SJSA1 (cell line): ENCODE data around the gene PRKRIP1. TPM values are rescaled to one million over a fixed set of nuclear protein-coding genes. Genes with fewer than 3 reads are reported as not detected.
"Not testable (repeated sequence)": the region's sequence is repeated elsewhere in the genome, so short reads cannot be mapped to it uniquely, and the experiment has no call there.

Experiments
- DNase-seq, 2 experiments: peaks; one replicate each; pipeline ENCODE4 v3.0.0-alpha.2; 2015 to 2020; ENCODE audit warnings: low spot score in 2 of 2, low read depth in 1 of 2
- H3K27ac ChIP-seq: fragments of 250-450 bp; sonication (Bioruptor Pico); 2 replicates; pipeline ENCODE4 v1.5.1; 2020; ENCODE audit warnings: mild to moderate bottlenecking, moderate library complexity
- H3K27me3 ChIP-seq: fragments of 250-450 bp; sonication (Bioruptor Pico); replicated peaks from 2 replicates; pipeline ENCODE4 v1.5.1; 2020; ENCODE audit warnings: mild to moderate bottlenecking, moderate library complexity
- H3K36me3 ChIP-seq: fragments of 250-450 bp; sonication (Bioruptor Pico); 2 replicates; pipeline ENCODE4 v1.5.1; 2020; ENCODE audit warnings: mild to moderate bottlenecking
- H3K4me1 ChIP-seq: fragments of 250-450 bp; sonication (Bioruptor Pico); replicated peaks from 2 replicates; pipeline ENCODE4 v1.6.1; 2021; ENCODE audit warnings: mild to moderate bottlenecking
- H3K4me3 ChIP-seq: fragments of 250-450 bp; sonication (Bioruptor Pico); 2 replicates; pipeline ENCODE4 v1.5.1; 2020; ENCODE audit warnings: mild to moderate bottlenecking
- H3K9me3 ChIP-seq: fragments of 250-450 bp; sonication (Bioruptor Pico); replicated peaks from 2 replicates; pipeline ENCODE4 v1.5.1; 2020; ENCODE audit warnings: mild to moderate bottlenecking
- total RNA-seq: library from RNA; depleted of rRNA; stranded (reverse); fragments of >200 nt; shearing (Covaris generic); gene quantifications from 2 replicates; pipeline ENCODE4 v1.2.3, GENCODE V29; 2014; rRNA removed

PRKRIP1 gene
- total RNA-seq, 1 experiment from 2014 or later: 29.6 TPM

DNA sequence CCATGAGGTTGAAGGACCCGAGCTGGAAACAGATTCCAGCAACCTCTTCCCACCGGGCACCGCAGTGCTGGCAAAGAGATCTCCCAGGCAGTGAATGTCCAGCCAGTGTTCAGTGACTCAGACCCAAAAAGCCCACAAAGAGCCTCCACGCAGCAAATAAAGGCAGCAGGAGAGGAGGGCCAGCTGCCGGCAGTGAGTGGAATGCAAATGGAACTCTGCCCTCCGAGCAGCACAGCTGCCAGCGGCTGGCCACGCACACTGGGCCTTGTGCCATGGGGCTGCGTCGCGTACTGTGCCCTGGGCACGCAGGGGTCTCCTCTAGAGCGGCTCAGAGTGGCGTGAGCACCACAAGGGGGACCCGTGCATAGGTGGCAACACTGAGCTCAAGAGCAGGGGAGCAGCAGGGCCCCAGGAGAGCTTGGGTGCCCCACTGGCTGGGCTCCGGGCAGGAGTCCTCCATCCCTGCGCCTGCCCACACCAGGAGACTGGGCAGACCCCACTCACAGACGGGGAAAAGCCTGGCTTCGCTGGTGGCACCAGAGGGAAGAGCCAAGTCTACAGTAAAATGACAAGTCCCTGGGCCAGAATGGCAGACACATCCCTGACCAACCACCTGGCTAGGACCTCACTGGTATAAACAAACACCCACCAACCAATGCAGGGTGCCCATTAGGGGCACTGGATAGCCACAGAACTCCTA, 78.7 kb downstream of the PRKRIP1 start:
- not testable (repeated sequence) for H3K4me3 ChIP-seq, H3K27ac ChIP-seq, H3K27me3 ChIP-seq, DNase-seq, H3K4me1 ChIP-seq, H3K9me3 ChIP-seq
- H3K36me3 ChIP-seq: peaks cover 40% of the 10 kb centered on the region

Other genes starting within 250 kb of the PRKRIP1 start
- gene SH2B2, start 109.5 kb upstream of the PRKRIP1 start, total RNA-seq: 62.6 and 83.1 TPM in 2 replicates
- not detected in 2 replicates for gene SPDYE6, start 39.9 kb upstream of the PRKRIP1 start, total RNA-seq
- gene ORAI2, start 37.2 kb downstream of the PRKRIP1 start, total RNA-seq: 18.3 and 27.0 TPM in 2 replicates
- gene ALKBH4, start 68.5 kb downstream of the PRKRIP1 start, total RNA-seq: 26.4 and 27.4 TPM in 2 replicates
- 43.3 and 66.3 TPM in 2 replicates for gene LRWD1, start 68.6 kb downstream of the PRKRIP1 start, total RNA-seq
- gene POLR2J, start 82.6 kb downstream of the PRKRIP1 start, total RNA-seq: 17.8 and 44.1 TPM in 2 replicates
- gene RASA4B, start 121.4 kb downstream of the PRKRIP1 start, total RNA-seq: 4.0 and 9.5 TPM in 2 replicates
- 0.24 and 1.6 TPM in 2 replicates for gene UPK3BL2, start 147.3 kb downstream of the PRKRIP1 start, total RNA-seq
- not detected in 2 replicates for gene SPDYE2, start 154.9 kb downstream of the PRKRIP1 start, total RNA-seq
- gene POLR2J3, start 176.2 kb downstream of the PRKRIP1 start, total RNA-seq: 15.7 and 21.3 TPM in 2 replicates
- 15.4 and 19.4 TPM in 2 replicates for gene RASA4, start 220.4 kb downstream of the PRKRIP1 start, total RNA-seq
- 20.9 and 21.2 TPM in 2 replicates for gene UPK3BL1, start 246.4 kb downstream of the PRKRIP1 start, total RNA-seq